NT2/D1 (cell line): Measurements from ENCODE around the gene CFAP54.

Source experiments
- DNase-seq: peaks from one replicate; pipeline ENCODE4 v3.0.0-alpha.2; 2011; ENCODE audit warnings: low read depth, low spot score
- H3K27me3 ChIP-seq: 2 replicates; pipeline ENCODE4 v1.6.0; 2011; ENCODE audit warnings: mild to moderate bottlenecking; ENCODE audit not compliant: insufficient read length, insufficient read depth
- H3K36me3 ChIP-seq: 2 replicates; pipeline ENCODE4 v1.6.1; 2011; ENCODE audit warnings: mild to moderate bottlenecking, low read length, mixed read lengths; ENCODE audit not compliant: insufficient read depth, insufficient read length
- H3K4me1 ChIP-seq: 2 replicates; pipeline ENCODE4 v1.5.1; 2011; ENCODE audit not compliant: insufficient read depth, insufficient read length
- H3K4me3 ChIP-seq: 2 replicates; pipeline ENCODE4 v1.5.1; 2011; ENCODE audit warnings: low read depth; ENCODE audit not compliant: insufficient read length
- H3K9ac ChIP-seq: 2 replicates; pipeline ENCODE4 v1.6.0; 2011; ENCODE audit warnings: low read depth; ENCODE audit not compliant: insufficient read length
- H3K9me3 ChIP-seq: 2 replicates; pipeline ENCODE4 v1.5.1; 2011; ENCODE audit warnings: mild to moderate bottlenecking, low read length; ENCODE audit not compliant: insufficient read depth
- SUZ12 ChIP-seq: IDR thresholded peaks from 2 replicates; pipeline ENCODE4 v1.6.1; 2011; ENCODE audit not compliant: insufficient read length, insufficient read depth; ENCODE audit errors: extremely low read depth
- YY1 ChIP-seq: IDR thresholded peaks from 2 replicates; pipeline ENCODE4 v1.6.1; 2011; ENCODE audit not compliant: insufficient read length, insufficient read depth
- ZNF274 ChIP-seq: IDR thresholded peaks from 2 replicates; pipeline ENCODE4 v1.6.1; 2011; ENCODE audit warnings: mild to moderate bottlenecking, low read depth, low read length

Gene CFAP54

GRCh38 chr12:96495841-96496545, 6.6 kb downstream of the CFAP54 start:
- Histone ChIP-seq H3K4me3 (no peak overlapping the region), H3K4me1 (no peaks in the 10 kb centered on the region), H3K9me3 (no peaks in the 10 kb centered on the region), H3K9ac (no peak overlapping the region), H3K36me3 (no peaks in the 10 kb centered on the region), H3K27me3 (no peaks in the 10 kb centered on the region)
- DNase-seq = no peak
- TF ChIP-seq ZNF274 (no peak), SUZ12 (no peak), YY1 (no peak)

GRCh38 chr12:96496944-96497343, 7.6 kb downstream of the CFAP54 start:
- Histone ChIP-seq H3K9me3 (no peaks in the 10 kb centered on the region), H3K4me3 (no peak overlapping the region), H3K9ac (no peak overlapping the region), H3K27me3 (no peaks in the 10 kb centered on the region), H3K4me1 (no peaks in the 10 kb centered on the region), H3K36me3 (no peaks in the 10 kb centered on the region)
- TF ChIP-seq ZNF274 (no peak), YY1 (no peak), SUZ12 (no peak)
- no peak for DNase-seq

GRCh38 chr12:96497855-96498254, 8.5 kb downstream of the CFAP54 start:
- no peak overlapping the region for H3K4me3 ChIP-seq
- no peak overlapping the region for H3K9ac ChIP-seq
- DNase-seq = no peak
- H3K4me1 ChIP-seq = no peaks in the 10 kb centered on the region
- H3K27me3 ChIP-seq = no peaks in the 10 kb centered on the region
- no peaks in the 10 kb centered on the region for H3K9me3 ChIP-seq
- TF ChIP-seq SUZ12 (no peak), ZNF274 (no peak), YY1 (no peak)
- H3K36me3 ChIP-seq = no peaks in the 10 kb centered on the region

GRCh38 chr12:96500693-96501092, 11.3 kb downstream of the CFAP54 start:
- Histone ChIP-seq H3K9ac (no peak overlapping the region), H3K4me3 (no peak overlapping the region), H3K36me3 (no peaks in the 10 kb centered on the region), H3K27me3 (no peaks in the 10 kb centered on the region), H3K9me3 (no peaks in the 10 kb centered on the region), H3K4me1 (no peaks in the 10 kb centered on the region)
- TF ChIP-seq SUZ12 (no peak), YY1 (no peak), ZNF274 (no peak)
- DNase-seq = no peak

- H3K9me3 ChIP-seq = no peaks in the 10 kb centered on the region
- no peak overlapping the region for H3K9ac ChIP-seq
- H3K4me3 ChIP-seq = no peak overlapping the region
- TF ChIP-seq YY1 (no peak), ZNF274 (no peak), SUZ12 (no peak)
- no peaks in the 10 kb centered on the region for H3K36me3 ChIP-seq
- DNase-seq = no peak
- H3K4me1 ChIP-seq = no peaks in the 10 kb centered on the region
- no peaks in the 10 kb centered on the region for H3K27me3 ChIP-seq
These were observed 11.9 kb downstream of the CFAP54 start for GRCh38 chr12:96501133-96501761.

GRCh38 chr12:96501908-96502307, 12.5 kb downstream of the CFAP54 start:
- Histone ChIP-seq H3K4me3 (no peak overlapping the region), H3K4me1 (no peaks in the 10 kb centered on the region), H3K9me3 (no peaks in the 10 kb centered on the region), H3K27me3 (no peaks in the 10 kb centered on the region), H3K9ac (no peak overlapping the region), H3K36me3 (no peaks in the 10 kb centered on the region)
- DNase-seq = no peak
- TF ChIP-seq SUZ12 (no peak), ZNF274 (no peak), YY1 (no peak)

- no peak for DNase-seq
- no peak overlapping the region for H3K9ac ChIP-seq
- no peaks in the 10 kb centered on the region for H3K36me3 ChIP-seq
- H3K27me3 ChIP-seq = no peaks in the 10 kb centered on the region
- TF ChIP-seq ZNF274 (no peak), SUZ12 (no peak)
- no peaks in the 10 kb centered on the region for H3K9me3 ChIP-seq
- H3K4me3 ChIP-seq = no peak overlapping the region
- no peaks in the 10 kb centered on the region for H3K4me1 ChIP-seq
These were observed 13.1 kb downstream of the CFAP54 start for GRCh38 chr12:96502477-96502876.
